ENCODE data around the gene HMCN2.

HMCN2 gene

GRCh38 chr9:130382636-130383349, 117.2 kb downstream of the HMCN2 start:
- DNase-seq (ENCODE audit: low read depth), result no peak
- H3K4me3 ChIP-seq (ENCODE audit: control insufficient read depth, low read depth, low read length), result no peak overlapping the region
- TF ChIP-seq CTCF (conservative IDR thresholded peaks at IDR 0.05; ENCODE audit: control insufficient read depth, insufficient read depth, low read depth, low read length), result no peak

GRCh38 chr9:130383350-130383715, 117.8 kb downstream of the HMCN2 start:
- no peak overlapping the region for H3K4me3 ChIP-seq (ENCODE audit: control insufficient read depth, low read depth, low read length)
- TF ChIP-seq CTCF (conservative IDR thresholded peaks at IDR 0.05; ENCODE audit: control insufficient read depth, insufficient read depth, low read depth, low read length), result no peak
- DNase-seq (ENCODE audit: low read depth), result no peak

GRCh38 chr9:130383979-130384676, 118.6 kb downstream of the HMCN2 start:
- no peak overlapping the region for H3K4me3 ChIP-seq (ENCODE audit: control insufficient read depth, low read depth, low read length)
- no peak for DNase-seq (ENCODE audit: low read depth)
- no peak for TF ChIP-seq CTCF (conservative IDR thresholded peaks at IDR 0.05; ENCODE audit: control insufficient read depth, insufficient read depth, low read depth, low read length)

GRCh38 chr9:130385257-130385656, 119.7 kb downstream of the HMCN2 start:
- H3K4me3 ChIP-seq (ENCODE audit: control insufficient read depth, low read depth, low read length), result no peak overlapping the region
- TF ChIP-seq CTCF (conservative IDR thresholded peaks at IDR 0.05; ENCODE audit: control insufficient read depth, insufficient read depth, low read depth, low read length), result no peak
- DNase-seq (ENCODE audit: low read depth), result no peak

GRCh38 chr9:130387398-130387797, 121.8 kb downstream of the HMCN2 start:
- TF ChIP-seq CTCF (conservative IDR thresholded peaks at IDR 0.05; ENCODE audit: control insufficient read depth, insufficient read depth, low read depth, low read length), result no peak

GRCh38 chr9:130387905-130388304, 122.3 kb downstream of the HMCN2 start:
- H3K4me3 ChIP-seq (ENCODE audit: control insufficient read depth, low read depth, low read length), result no peak overlapping the region
- no peak for TF ChIP-seq CTCF (conservative IDR thresholded peaks at IDR 0.05; ENCODE audit: control insufficient read depth, insufficient read depth, low read depth, low read length)
- DNase-seq (ENCODE audit: low read depth), result no peak

More at GRCh38 chr9:130387398-130387797, 121.8 kb downstream of the HMCN2 start:
- no peak overlapping the region for H3K4me3 ChIP-seq (ENCODE audit: control insufficient read depth, low read depth, low read length)
- DNase-seq (ENCODE audit: low read depth), result no peak

All from fibroblast of mammary gland (primary cell).